GM12878 (cell line): ENCODE results near the gene CLEC4G. TPM values are rescaled to one million over a fixed set of nuclear protein-coding genes. Genes with fewer than 3 reads are reported as not detected.

Source experiments
- CEBPB ChIP-seq, 2 experiments: fragments of 150-350 bp in 1 of 2; IDR thresholded peaks; 2 replicates each; pipeline ENCODE4 v1.6.1; 2012 to 2014; ENCODE audit warnings: low read depth in 2 of 2, low read length in 2 of 2, borderline replicate concordance in 1 of 2, inconsistent platforms in 1 of 2
- CREM ChIP-seq: IDR thresholded peaks from 2 replicates; pipeline ENCODE4 v1.6.1; 2014; ENCODE audit warnings: antibody characterized with exemption, low read depth
- HCFC1 ChIP-seq: fragments of 150-350 bp; IDR thresholded peaks from 2 replicates; pipeline ENCODE4 v1.6.1; 2014; ENCODE audit warnings: low read length
- NFIC ChIP-seq: IDR thresholded peaks from 2 replicates; pipeline ENCODE4 v1.6.1; 2012; ENCODE audit warnings: low read depth, mild to moderate bottlenecking, inconsistent platforms, low read length, moderate library complexity
- NFYB ChIP-seq: IDR thresholded peaks from 2 replicates; pipeline ENCODE4 v1.6.1; 2011; ENCODE audit warnings: low read depth, mild to moderate bottlenecking, low read length, improper control_type of control experiment, moderate library complexity; ENCODE audit not compliant: insufficient read depth
- PAX8 ChIP-seq: fragments of 450-650 bp; IDR thresholded peaks from 2 replicates; pipeline ENCODE4 v1.6.1; 2017; ENCODE audit warnings: mild to moderate bottlenecking, moderate library complexity
- PML ChIP-seq: IDR thresholded peaks from 2 replicates; pipeline ENCODE4 v1.6.1; 2012; ENCODE audit warnings: low read length, inconsistent platforms
- POLR2A ChIP-seq: IDR thresholded peaks from 2 replicates; pipeline ENCODE4 v1.6.1; 2011; ENCODE audit warnings: low read depth, mild to moderate bottlenecking, low read length
- POLR2AphosphoS2 ChIP-seq: IDR thresholded peaks from 2 replicates; pipeline ENCODE4 v1.6.1; 2011; ENCODE audit warnings: low read depth, mild to moderate bottlenecking, low read length, improper control_type of control experiment, moderate library complexity
- RB1 ChIP-seq: fragments of 450-650 bp; formaldehyde crosslinking; IDR thresholded peaks from 2 replicates; pipeline ENCODE4 v1.6.1; 2017; ENCODE audit warnings: mild to moderate bottlenecking, borderline replicate concordance
- RBBP5 ChIP-seq: fragments of 200-600 bp; sonication (generic); conservative IDR thresholded peaks from 2 replicates; pipeline ENCODE4 v1.6.1; 2016
- STAT1 ChIP-seq: fragments of 450-650 bp; conservative IDR thresholded peaks from 2 replicates; pipeline ENCODE4 v1.6.1; 2014; ENCODE audit warnings: antibody characterized with exemption, mild to moderate bottlenecking
- TCF3 ChIP-seq: IDR thresholded peaks from 2 replicates; pipeline ENCODE4 v1.6.1; 2012; ENCODE audit warnings: low read depth, mild to moderate bottlenecking, low read length, borderline replicate concordance; ENCODE audit not compliant: insufficient read depth
- polyA plus RNA-seq, 11 experiments: library from polyadenylated mRNA; depleted of rRNA in 4 of 11; unstranded in 6 of 11; stranded (reverse) in 5 of 11; fragments of >200 nt; fragmentation: Nextera tagmentation in 4 of 11; fragmentation: Illumina TruSeq in 1 of 11; extraction: Ambion mirVana in 4 of 11; extraction: Trizol in 1 of 11; gene quantifications; 1 replicate in 1 of 11; 2 replicates in 10 of 11; pipeline versions ENCODE4 v1.2.1 to v1.2.3, GENCODE V29; 2011 to 2016; ENCODE audit warnings: inconsistent platforms in 2 of 11, missing spikeins in 2 of 11, low read depth in 1 of 11
- total RNA-seq, 4 experiments: library from RNA; depleted of rRNA in 3 of 4; stranded (reverse); fragments of >200 nt in 3 of 4; fragmentation: Illumina TruSeq in 1 of 4; extraction: Trizol in 1 of 4; gene quantifications; 2 replicates each; pipeline versions ENCODE4 v1.2.1 to v1.2.3, GENCODE V29; 2013 to 2021
- TF ChIP-seq, protein P1 (sequence below): fragments of 450-650 bp; IDR thresholded peaks from 2 replicates; pipeline ENCODE4 v1.6.1; 2016; ENCODE audit warnings: mild to moderate bottlenecking
- TF ChIP-seq, protein P2 (sequence below): fragments of 450-650 bp; IDR thresholded peaks from 2 replicates; pipeline ENCODE4 v1.6.1; 2016; ENCODE audit warnings: mild to moderate bottlenecking, moderate library complexity, borderline replicate concordance

CLEC4G gene
- total and polyA plus RNA-seq, 10 of the 15 experiments (the other 5 are each of a cell fraction or from before 2014, with no cell fraction given): 0.04 TPM; not detected in 9

DNA sequence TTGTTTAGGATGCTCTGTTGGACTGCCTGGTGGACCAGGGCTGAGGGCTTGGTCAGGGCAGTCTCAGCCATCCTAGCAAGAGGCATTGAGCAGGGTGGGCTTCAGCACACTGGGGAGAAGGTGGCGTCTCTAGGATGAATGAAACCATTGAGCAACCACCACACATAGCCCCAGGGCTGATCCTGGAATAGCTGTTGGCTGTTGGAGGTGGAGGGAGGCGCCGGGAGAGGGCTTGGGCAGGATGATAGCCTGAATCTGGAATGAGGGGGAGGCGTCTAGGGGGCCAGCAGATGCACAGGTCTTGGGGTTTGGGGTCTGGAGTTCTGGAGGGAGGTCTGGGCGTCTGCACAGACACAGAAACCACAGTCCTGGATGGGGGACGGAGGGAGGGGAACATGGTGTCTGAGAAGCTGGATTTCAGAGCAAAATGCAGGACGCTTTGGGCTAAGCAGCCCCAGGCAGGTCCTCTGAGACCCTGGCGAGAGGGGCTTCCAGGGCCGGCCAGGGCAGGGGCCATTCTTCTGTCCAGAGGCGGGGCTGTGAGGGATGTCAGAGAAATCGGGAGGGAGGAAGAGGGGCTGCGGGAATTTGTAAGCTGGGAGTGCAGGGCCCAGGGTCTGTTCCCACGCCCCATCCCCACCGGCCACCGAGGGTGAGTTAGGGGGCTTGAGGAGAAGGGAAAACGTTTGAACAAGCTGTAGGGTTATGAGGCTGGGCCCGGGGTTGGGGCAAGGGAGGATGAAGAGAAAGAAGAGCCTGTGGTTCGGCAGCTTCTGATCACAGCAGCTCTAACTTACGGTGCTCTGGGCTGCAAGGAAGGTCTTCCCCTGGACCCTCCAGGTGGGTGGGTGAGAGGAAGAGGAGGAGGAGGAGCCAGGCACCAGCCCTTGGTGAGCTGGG is 46.1 kb downstream of the CLEC4G start (continued):
- 0 out of 2 replicates have a peak, but pooled peaks have one; percentile 7 for TF ChIP-seq TCF3
- no peak for TF ChIP-seq STAT1
- no peak for TF ChIP-seq RBBP5
- no peak for TF ChIP-seq CREM
- TF ChIP-seq POLR2AphosphoS2: peak; percentile 66; the same call in 1 of the 2 replicates
- TF ChIP-seq PML: no peak
- TF ChIP-seq PAX8: no peak
- TF ChIP-seq NFYB: no peak
- peak; percentile 61 for TF ChIP-seq POLR2A
- TF ChIP-seq, protein P1, sequence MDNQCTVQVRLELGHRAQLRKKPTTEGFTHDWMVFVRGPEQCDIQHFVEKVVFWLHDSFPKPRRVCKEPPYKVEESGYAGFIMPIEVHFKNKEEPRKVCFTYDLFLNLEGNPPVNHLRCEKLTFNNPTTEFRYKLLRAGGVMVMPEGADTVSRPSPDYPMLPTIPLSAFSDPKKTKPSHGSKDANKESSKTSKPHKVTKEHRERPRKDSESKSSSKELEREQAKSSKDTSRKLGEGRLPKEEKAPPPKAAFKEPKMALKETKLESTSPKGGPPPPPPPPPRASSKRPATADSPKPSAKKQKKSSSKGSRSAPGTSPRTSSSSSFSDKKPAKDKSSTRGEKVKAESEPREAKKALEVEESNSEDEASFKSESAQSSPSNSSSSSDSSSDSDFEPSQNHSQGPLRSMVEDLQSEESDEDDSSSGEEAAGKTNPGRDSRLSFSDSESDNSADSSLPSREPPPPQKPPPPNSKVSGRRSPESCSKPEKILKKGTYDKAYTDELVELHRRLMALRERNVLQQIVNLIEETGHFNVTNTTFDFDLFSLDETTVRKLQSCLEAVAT: no peak
- TF ChIP-seq NFIC: 0 out of 2 replicates have a peak, but pooled peaks have one; percentile 32
- TF ChIP-seq, protein P2, sequence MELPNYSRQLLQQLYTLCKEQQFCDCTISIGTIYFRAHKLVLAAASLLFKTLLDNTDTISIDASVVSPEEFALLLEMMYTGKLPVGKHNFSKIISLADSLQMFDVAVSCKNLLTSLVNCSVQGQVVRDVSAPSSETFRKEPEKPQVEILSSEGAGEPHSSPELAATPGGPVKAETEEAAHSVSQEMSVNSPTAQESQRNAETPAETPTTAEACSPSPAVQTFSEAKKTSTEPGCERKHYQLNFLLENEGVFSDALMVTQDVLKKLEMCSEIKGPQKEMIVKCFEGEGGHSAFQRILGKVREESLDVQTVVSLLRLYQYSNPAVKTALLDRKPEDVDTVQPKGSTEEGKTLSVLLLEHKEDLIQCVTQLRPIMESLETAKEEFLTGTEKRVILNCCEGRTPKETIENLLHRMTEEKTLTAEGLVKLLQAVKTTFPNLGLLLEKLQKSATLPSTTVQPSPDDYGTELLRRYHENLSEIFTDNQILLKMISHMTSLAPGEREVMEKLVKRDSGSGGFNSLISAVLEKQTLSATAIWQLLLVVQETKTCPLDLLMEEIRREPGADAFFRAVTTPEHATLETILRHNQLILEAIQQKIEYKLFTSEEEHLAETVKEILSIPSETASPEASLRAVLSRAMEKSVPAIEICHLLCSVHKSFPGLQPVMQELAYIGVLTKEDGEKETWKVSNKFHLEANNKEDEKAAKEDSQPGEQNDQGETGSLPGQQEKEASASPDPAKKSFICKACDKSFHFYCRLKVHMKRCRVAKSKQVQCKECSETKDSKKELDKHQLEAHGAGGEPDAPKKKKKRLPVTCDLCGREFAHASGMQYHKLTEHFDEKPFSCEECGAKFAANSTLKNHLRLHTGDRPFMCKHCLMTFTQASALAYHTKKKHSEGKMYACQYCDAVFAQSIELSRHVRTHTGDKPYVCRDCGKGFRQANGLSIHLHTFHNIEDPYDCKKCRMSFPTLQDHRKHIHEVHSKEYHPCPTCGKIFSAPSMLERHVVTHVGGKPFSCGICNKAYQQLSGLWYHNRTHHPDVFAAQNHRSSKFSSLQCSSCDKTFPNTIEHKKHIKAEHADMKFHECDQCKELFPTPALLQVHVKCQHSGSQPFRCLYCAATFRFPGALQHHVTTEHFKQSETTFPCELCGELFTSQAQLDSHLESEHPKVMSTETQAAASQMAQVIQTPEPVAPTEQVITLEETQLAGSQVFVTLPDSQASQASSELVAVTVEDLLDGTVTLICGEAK: no peak
- no peak for TF ChIP-seq CEBPB (IDR thresholded peaks at IDR 0.05; ENCODE audit: borderline replicate concordance in 1 of 2, low read depth in 2 of 2, low read length in 2 of 2)
- no peak for TF ChIP-seq RB1
- TF ChIP-seq HCFC1: no peak
